Ovary (tissue), 9 donors: ENCODE results near the gene CYSTM1. TPM values are rescaled to one million over a fixed set of nuclear protein-coding genes. Genes with fewer than 3 reads are reported as not detected.

Experiments used
- DNase-seq, 5 donors: peaks; one replicate each; pipeline ENCODE4 v3.0.0-alpha.2; 2019 to 2020
- H3K27ac ChIP-seq, 2 donors: fragments of 200-600 bp; one replicate each; pipeline versions ENCODE4 v1.5.1 to v1.8.0; 2019 to 2022
- H3K27me3 ChIP-seq: fragments of 200-600 bp; one replicate; pipeline ENCODE4 v1.8.0; 2022
- H3K36me3 ChIP-seq: fragments of 200-600 bp; sonication (generic); one replicate; pipeline ENCODE4 v1.5.1; 2019
- H3K4me1 ChIP-seq: one replicate; pipeline ENCODE4 v1.8.1; 2013; ENCODE audit warnings: mild to moderate bottlenecking, moderate library complexity; ENCODE audit not compliant: insufficient read depth
- H3K4me3 ChIP-seq: fragments of 200-600 bp; sonication (generic); one replicate; pipeline ENCODE4 v1.5.1; 2017
- H3K9me3 ChIP-seq, 2 donors: fragments of 200-600 bp in 1 of 2; sonication (generic) in 1 of 2; one replicate each; pipeline versions ENCODE4 v1.5.1 to v1.8.1; 2013 to 2019; ENCODE audit warnings: mild to moderate bottlenecking in 1 of 2, moderate library complexity in 1 of 2
- EP300 ChIP-seq: sonication (generic); formaldehyde crosslinking; IDR thresholded peaks from one replicate; pipeline ENCODE4 v1.6.1; 2017; ENCODE audit warnings: antibody characterized with exemption
- POLR2A ChIP-seq: fragments of 450-650 bp; IDR thresholded peaks from one replicate; pipeline ENCODE4 v1.6.1; 2017; ENCODE audit warnings: antibody characterized with exemption, mild to moderate bottlenecking, moderate library complexity
- WGBS, 3 donors: extraction: QIAGEN DNeasy Blood & Tissue Kit in 1 of 3; methylation state at CpG; one replicate each; pipeline versions ENCODE4 v1.1.5 to v1.1.7; 2013 to 2017; 5-methylcytosine and 5-hydroxymethylcytosine counted together
- intact Hi-C, 4 donors: fragments of 100-400 bp; cut with DNase I; formaldehyde crosslinking; loops; one replicate each; pipeline versions ENCODE4 v1.11.0 to v1.15.1; 2022 to 2023
- polyA plus RNA-seq, 2 donors: library from polyadenylated mRNA; stranded (reverse); fragments of 200-250 nt in 1 of 2; fragments of 350-450 nt in 1 of 2; fragmentation: Illumina TruSeq in 1 of 2; extraction: RNeasy Lipid Tissue Mini Kit (QIAGEN cat#74804) in 1 of 2; gene quantifications; one replicate each; pipeline ENCODE4 v1.2.3, GENCODE V29; 2013 to 2014
- total RNA-seq, 7 donors: library from RNA; depleted of rRNA in 2 of 7; stranded (reverse); fragments of >200 nt in 2 of 7; fragmentation: NEBNext Ultra II Directional in 3 of 7; extraction: Animal tissue kit (Norgen Biotek cat#: 25700) in 3 of 7; gene quantifications; one replicate each; pipeline versions ENCODE4 v1.1.0 to v1.2.4, GENCODE V29; 2016 to 2023
- TF ChIP-seq, protein P1 (sequence below), 3 donors: fragments of 450-650 bp in 2 of 3; fragments of 200-600 bp in 1 of 3; IDR thresholded peaks; one replicate each; pipeline versions ENCODE4 v1.5.1 to v1.8.0; 2016 to 2022; ENCODE audit warnings: antibody characterized with exemption in 3 of 3, mild to moderate bottlenecking in 1 of 3
- donor health status: DM: no; HTN: no; CAD: no; lungs with moderate emphysema.
- donor health status: DM: no; HTN: no; CAD: no.
- donor health status: Bipolar disorder and iron deficiency.
- donor health status: DM: yes; HTN: yes; CAD: no.
- donor health status: DM: no; HTN: no; CAD: no.
- donor health status: DM: yes; HTN: yes; CAD: no.

CYSTM1 gene
- total and polyA plus RNA-seq, 9 donors: 24.6 to 143 (median 40.5) TPM

DNA sequence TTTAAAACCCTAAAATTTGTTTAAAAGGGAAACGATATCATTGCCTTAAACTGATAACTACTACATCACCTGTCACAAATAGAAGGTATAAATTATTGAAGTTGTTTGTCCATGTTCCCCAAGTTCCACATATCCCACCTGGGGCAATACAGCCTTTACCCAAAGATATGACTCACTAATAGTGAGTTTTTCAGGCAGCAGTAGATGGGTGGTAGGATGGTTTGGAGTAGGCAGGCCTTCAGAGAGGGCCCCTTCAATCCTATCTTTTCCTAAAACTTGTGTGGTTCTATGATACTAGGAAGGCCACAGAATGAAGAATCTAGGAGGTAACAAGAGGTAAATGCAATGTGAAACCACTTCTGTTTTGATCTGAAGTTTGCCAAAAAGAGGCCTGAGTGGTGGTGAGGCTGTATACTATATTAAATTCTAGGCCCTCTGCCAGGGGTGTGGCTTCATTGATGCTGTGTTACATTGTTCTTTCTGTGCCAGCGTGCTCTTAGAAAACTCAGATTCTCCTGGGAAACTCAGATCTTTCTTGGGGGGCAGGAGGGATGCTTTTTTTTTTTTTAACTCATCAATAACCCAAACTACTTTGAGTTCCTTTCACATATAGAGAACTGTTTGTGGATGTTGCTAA is 7.2 kb downstream of the CYSTM1 start:
- Histone ChIP-seq H3K4me1 (peaks cover 6% of the 10 kb centered on the region), H3K27me3 (no peaks in the 10 kb centered on the region), H3K4me3 (no peak overlapping the region), H3K36me3 (no peaks in the 10 kb centered on the region), H3K27ac (no peak overlapping the region), H3K9me3 (no peaks in the 10 kb centered on the region)
- intact Hi-C loops: no loop called here
- no peak for DNase-seq
- TF ChIP-seq, protein P1, sequence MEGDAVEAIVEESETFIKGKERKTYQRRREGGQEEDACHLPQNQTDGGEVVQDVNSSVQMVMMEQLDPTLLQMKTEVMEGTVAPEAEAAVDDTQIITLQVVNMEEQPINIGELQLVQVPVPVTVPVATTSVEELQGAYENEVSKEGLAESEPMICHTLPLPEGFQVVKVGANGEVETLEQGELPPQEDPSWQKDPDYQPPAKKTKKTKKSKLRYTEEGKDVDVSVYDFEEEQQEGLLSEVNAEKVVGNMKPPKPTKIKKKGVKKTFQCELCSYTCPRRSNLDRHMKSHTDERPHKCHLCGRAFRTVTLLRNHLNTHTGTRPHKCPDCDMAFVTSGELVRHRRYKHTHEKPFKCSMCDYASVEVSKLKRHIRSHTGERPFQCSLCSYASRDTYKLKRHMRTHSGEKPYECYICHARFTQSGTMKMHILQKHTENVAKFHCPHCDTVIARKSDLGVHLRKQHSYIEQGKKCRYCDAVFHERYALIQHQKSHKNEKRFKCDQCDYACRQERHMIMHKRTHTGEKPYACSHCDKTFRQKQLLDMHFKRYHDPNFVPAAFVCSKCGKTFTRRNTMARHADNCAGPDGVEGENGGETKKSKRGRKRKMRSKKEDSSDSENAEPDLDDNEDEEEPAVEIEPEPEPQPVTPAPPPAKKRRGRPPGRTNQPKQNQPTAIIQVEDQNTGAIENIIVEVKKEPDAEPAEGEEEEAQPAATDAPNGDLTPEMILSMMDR (IDR thresholded peaks at IDR 0.05): no peak
- TF ChIP-seq POLR2A (no peak), EP300 (no peak)
- WGBS, 3 donors: 68 to 72% (median 69%) methylated on average over 2 of the region's 2 CpGs

DNA sequence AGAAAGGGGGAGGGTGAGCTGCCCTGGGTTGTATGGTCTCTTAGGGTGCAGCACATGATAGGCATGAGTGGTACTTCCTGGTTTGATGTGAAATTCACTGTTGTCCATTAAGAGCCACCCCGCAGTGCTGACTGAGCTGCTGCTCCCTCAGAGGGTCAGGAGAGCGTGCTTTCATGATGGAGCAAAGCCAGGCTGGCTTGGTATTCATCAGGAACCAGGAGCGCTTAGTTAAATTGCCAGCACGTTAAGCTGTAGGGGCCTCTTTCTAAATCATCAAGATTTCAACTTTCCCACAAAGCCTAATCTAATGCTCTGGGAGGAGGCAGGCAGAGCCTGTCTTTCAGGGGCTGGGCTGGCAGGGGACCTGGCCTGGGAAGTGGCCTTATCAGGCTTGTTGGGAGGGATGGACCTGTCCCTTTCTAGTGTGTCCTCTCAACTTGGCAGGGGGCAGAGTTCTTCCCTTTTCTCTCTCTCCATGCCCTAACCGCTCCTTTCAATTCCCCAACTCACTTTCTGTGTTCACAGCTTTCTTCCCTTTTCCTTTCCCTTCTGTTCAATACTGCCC is 7.9 kb downstream of the CYSTM1 start:
- intact Hi-C loops: no loop called here
- 41 to 66% (median 44%) methylated on average over 5 of the region's 5 CpGs for WGBS, 3 donors
- Histone ChIP-seq H3K27ac (no peak overlapping the region), H3K4me3 (no peak overlapping the region), H3K27me3 (no peaks in the 10 kb centered on the region), H3K4me1 (peaks cover 5% of the 10 kb centered on the region), H3K36me3 (no peaks in the 10 kb centered on the region), H3K9me3 (no peaks in the 10 kb centered on the region)
- DNase-seq: peak in 3 of 5 donors; percentile 37 to 52 (median 38)
- TF ChIP-seq POLR2A (no peak), EP300 (no peak)
- TF ChIP-seq, protein P1 (IDR thresholded peaks at IDR 0.05): no peak

DNA sequence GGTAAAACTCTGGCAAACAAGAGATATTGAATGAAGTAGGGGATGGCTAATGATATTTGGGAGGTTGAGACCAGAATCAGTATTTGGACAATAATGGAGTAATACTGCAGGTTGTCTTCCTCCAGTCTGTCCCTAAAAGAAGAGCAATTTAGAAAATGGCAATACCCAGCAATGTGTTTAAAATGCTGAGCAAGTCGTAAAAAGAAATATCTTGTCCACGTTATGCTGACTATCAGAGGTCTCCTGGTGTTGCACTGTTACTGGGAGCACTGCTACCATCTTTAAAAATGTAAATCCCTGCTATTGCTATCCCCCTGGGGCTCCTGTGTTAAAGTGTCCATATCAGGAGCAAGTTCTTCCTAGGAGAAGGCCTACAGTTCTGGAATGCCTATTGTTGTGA is 10.4 kb downstream of the CYSTM1 start:
- Histone ChIP-seq H3K27ac (no peak overlapping the region), H3K9me3 (no peaks in the 10 kb centered on the region), H3K4me3 (no peak overlapping the region), H3K36me3 (no peaks in the 10 kb centered on the region), H3K4me1 (peaks cover 4% of the 10 kb centered on the region), H3K27me3 (no peaks in the 10 kb centered on the region)
- intact Hi-C loops: no loop called here
- no peak for DNase-seq
- WGBS, 3 donors: 92 to 97% (median 93%) methylated on average over 2 of the region's 2 CpGs
- TF ChIP-seq, protein P1 (IDR thresholded peaks at IDR 0.05): no peak
- no peak for TF ChIP-seq EP300
- TF ChIP-seq POLR2A: no peak

DNA sequence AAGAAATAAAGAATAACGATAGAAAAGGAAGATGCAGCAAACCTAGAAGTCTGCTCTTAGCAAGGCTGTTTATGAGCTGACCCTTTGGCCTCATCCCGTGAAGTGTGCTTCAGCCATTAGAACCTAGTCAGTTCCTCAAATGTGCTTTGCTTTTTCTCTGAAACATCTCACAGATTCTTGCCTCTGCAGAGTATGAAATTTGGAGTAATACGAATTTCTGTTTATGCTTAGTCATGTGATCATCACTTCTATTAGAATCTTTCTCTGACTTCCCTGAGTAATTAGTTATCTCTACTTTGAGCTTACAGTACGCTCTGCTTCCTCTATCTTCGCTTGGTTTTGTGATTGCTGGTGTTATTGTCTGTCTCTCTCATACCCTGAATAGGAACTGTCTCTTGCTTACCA is 11.3 kb downstream of the CYSTM1 start:
- H3K27me3 ChIP-seq: no peaks in the 10 kb centered on the region
- DNase-seq: no peak
- TF ChIP-seq, protein P1 (IDR thresholded peaks at IDR 0.05): no peak
- TF ChIP-seq POLR2A: no peak
- TF ChIP-seq EP300: no peak
- no peak overlapping the region for H3K4me3 ChIP-seq
- no peaks in the 10 kb centered on the region for H3K9me3 ChIP-seq
- H3K4me1 ChIP-seq: peaks cover 4% of the 10 kb centered on the region
- no peak overlapping the region for H3K27ac ChIP-seq
- H3K36me3 ChIP-seq: no peaks in the 10 kb centered on the region
- WGBS, 3 donors: 76 to 81% (median 78%) methylated on average over 5 of the region's 5 CpGs
- intact Hi-C loops: no loop called here
